Forelimb muscle (tissue), 1 donor: ENCODE data around the gene CRYGB. TPM values are rescaled to one million over a fixed set of nuclear protein-coding genes. Genes with fewer than 3 reads are reported as not detected.
"Not testable (repeated sequence)": the region's sequence is repeated elsewhere in the genome, so short reads cannot be mapped to it uniquely, and the experiment has no call there.

Experiments used
- DNase-seq: peaks from one replicate; pipeline ENCODE4 v3.0.0-alpha.2; 2013; ENCODE audit warnings: low read depth
- polyA plus RNA-seq: library from polyadenylated mRNA; unstranded; fragments of 120-200 nt; gene quantifications from one replicate; pipeline ENCODE4 v1.2.1, GENCODE V29; 2013; ENCODE audit not compliant: insufficient read length

Gene CRYGB
- polyA plus RNA-seq, 1 donor: not detected

DNA sequence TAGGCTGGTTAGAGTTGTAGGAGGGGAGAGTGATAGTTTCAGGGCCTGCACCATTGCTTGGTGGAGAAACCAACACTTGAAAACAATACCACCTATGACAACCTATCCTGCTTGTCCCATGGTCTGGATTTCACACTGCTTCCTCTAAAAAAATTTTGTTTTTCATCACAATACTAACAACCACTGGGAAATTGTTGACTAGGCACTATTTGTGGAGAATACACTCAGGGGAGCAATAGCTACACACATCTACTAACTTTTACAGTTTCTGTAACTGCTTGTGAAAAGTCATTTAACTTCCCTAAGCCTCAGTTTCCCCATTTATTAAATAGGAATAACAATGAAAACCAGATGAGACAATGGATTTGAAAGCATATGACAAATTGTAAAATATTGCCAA is 4.1 kb upstream of the CRYGB start:
- DNase-seq: no peak

DNA sequence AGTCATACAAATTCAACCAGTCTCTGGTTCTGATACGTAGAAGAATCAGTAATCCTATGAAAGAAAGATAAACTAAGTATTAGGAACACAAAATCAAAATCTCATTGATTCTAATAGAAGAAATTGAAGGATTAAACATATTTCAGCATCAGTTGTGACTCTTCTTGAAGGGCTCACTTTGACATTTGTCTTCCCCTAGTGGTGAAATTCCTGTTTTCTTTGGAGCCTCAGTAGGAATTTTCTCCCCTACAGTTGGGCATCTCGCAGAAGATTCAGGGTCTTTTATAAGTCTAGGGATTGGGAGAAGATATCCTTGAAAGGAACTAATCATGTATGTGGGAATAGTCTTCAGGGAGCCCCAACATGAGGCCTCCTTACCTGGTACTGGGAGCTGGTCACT is 2.8 kb upstream of the CRYGB start:
- DNase-seq: no peak

DNA sequence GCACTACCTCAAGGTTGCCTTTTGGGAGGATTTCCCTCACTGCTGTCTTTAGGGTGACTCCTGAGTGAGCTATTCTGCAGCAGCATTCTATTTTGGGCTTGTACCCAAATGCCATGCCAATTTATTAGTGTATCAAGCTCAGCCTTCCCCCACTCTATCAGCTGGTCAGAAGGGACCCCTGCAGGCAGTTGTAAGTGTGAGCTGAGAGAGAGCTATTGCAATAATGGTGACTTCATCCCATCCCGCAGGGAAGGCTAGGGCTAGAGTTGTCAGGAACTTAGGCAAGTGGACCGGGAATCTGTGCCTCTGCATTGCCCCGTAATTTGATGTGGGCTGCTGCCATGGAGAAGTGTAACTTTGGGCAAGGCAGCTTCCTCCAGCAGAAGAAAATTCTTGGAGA is 1.8 kb upstream of the CRYGB start:
- DNase-seq: no peak

DNA sequence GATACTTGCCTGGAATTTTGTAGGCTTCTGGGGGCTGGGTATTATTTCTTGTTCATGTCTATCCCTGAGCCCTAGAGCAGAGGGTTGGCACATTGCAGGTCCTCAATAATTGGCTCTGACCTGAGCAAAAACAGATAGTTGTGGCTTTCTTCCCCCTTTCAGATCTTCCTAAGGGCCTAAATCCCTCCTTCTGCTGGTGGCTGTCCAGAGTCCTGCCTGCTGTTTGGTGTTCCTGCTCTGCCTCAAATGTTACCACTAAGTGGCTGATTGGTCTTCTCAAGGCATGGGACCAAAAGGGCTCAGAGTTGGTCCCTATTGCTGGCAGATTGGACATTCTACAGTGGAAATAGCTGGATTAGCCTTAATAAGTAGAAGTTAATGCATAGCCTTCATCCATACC is 1.1 kb upstream of the CRYGB start:
- DNase-seq: no peak

DNA sequence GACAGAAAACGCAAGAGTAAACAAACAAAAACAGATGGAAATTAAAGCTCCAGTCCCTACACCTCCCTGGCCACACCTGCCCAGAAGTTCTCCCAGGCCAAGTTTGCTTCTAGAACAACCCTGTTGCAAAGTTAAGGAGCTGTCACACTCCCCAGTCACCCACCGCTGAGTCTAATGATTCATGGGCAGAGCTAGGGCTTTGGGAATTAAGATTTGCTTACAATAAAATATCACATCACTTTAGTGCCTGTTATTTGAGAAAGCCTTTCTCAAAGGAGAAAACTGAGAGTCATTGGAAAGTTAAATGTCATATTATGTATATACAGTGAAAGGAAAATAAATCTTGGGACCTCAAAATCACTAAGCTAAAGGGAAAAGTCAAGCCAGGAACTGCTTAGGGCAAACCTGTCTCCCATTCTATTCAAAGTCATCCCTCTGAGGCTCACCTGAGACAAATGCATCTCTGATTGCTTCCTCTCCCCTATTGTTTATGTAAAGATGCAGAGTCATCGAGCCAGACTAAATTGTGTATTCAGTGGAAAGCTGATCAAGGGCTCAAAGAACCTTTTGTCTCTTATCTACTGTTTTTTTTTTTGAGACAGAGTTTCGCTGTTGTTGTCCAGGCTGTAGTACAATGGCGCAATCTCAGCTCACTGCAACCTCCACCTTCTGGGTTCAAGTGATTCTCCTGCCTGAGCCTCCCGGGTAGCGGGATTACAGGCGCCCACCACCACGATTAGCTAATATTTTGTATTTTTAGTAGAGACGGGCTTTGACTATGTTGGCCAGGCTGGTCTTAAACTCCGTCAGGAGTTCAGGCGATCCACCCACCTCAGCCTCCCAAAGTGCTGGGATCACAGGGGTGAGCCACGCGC is 2.8 kb downstream of the CRYGB start:
- DNase-seq: no peak

DNA sequence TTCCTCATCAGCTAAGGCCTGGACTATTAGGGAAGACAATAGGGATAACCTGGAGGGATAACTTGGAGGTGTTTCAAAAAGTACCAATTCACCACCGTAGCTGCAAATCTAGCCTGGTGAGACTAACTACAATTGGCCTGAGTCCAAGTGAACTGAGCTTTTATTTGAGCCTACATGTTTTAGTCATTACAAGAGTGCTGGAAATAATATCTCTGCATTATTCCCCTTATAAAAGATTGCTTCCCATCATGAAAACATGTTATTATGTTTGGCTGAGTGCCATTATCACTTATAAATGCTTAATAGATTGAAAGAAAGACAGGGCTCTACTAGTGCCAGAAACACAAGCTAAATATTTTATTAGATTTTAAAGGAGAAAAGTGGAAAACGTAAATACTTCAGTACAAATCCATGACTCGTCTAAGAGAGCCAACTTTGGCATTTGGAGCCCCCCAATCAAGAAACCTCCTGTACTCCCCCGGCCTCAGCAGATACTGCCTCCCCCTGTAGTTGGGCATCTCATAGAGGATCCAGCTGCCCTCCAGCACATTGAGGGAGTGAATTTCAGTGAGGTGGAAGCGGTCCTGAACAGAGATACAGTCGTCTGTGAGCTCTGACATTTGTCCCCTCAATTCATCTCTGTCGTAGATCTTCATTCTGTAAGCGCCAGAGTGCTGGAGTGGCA is 3.6 kb downstream of the CRYGB start:
- DNase-seq: peak; percentile 1

DNA sequence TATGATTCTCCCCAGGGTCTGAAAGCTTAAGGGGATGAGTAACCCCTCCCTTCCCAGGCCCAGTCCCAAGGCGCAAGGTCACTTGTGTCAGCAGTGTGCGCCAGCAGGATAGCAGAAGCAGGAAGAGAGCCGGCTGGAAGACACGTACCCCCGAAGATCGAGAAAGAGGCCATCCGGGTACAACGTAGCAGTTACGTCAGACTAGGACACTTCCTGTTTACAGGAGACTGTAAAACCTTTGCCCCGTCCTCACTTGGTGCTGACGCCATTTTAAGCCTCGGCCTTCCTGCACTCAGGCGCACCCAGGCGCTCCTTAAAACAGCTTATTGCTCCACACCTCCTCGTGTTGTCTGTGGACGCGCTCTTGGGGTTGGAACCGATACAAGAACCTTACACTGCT is 6.5 kb downstream of the CRYGB start:
- DNase-seq: no peak

DNA sequence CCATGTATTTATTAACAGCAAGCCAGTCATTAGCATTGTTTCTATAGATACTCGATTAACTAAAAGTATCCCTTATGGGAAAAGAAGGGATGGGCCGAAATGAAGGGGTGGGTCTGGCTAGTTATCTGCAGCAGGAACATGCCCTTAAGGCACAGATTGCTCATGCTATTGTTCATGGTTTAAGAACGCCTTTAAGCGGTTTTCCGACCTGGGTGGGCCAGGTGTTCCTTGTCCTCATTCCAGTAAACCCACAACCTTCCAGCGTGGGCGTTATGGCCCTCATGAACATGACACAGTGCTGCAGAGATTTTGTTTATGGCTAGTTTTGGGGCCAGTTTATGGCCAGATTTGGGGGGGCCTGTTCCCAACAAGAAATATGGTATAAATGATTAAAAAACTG is 7.6 kb downstream of the CRYGB start:
- not testable (repeated sequence) for DNase-seq

DNA sequence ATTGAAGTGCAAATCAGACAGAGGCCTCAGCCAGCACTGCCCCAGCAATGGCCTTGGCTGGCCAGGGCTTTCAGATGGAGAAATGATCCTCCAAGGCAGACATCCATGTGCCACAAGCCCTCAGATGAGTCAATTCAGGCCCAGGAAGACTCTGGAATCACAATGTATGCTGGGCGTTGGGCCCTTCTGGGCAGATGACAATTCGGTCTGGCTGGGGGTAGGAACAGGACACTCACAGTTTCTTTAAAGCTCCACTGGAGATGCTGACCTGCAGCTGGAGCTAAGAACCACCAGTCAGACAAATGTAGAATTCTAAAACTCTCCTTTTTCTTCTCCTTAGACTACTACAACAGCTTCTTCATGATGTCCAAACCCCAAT is 9.3 kb downstream of the CRYGB start:
- no peak for DNase-seq

DNA sequence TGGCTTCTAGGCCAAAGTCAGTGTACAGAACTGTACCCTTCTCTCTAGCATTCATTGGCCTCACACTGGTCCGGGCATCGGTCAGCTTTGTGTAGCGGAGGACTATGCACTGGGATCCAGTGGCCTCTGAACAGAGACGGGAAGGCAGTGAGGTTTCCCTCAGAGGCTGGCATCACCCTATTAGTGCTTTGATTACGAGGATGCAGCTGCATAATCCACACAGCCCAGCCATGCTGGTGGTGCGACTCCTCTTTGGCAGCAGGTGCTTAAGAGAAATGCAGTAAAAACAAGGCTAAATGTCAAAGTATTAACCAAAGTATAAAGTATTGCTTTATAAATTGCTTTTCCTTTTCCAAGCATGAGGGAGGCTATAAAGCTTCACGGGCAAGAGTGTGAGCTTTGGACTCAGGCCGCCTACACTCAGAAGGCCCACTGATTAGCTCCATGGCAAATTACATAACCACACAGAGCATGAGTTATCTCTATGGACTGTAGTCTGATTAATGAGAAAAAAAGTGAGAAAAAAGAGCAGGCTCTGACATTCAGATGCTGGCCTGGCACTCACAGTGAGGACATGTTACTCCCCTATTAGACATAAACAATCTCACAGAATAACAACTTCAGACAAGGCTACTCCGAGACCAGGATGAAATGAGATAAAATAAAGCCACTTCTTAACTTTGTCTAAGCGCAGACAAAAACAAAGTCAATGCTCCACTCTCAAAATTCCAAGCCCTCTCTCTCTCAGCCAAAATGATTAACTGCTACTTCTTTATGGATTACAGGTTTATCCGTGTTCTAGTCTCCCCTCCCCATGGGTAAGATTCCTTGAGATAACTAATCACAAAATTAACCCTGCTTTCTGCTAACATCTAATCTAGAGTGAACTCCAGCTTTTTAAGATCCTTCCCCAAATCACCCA is 9.9 kb downstream of the CRYGB start:
- DNase-seq: no peak

DNA sequence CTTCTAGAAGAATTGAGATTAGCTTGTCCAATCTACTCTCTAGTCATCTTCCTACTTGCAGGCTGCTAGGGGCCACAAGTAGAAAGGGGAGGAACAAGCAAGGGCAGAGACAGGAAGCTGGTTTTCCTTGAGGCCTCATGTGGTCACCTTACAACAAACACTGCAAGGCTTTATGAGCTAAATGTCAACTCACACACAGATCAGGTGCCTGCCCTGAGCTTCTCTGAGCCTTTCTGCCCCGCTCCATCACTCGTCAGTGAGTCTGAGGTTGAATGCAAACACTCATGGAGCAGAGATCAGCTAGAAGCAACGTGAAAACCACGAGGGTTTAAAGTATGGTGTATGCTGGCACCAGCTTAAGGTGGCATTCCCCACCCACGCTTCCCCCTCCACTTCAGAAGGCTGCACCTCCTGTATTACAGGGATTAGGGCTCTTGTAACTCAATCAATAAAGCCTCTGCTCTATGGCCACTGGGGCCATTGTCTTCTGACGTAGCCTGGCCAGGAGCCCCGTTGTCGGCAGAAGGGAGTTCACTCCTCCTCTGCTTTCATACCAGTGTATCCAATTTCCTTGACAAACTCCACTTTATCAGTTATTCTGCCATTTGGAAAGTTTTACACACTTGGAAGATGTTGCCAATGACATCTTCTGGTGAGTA is 10.9 kb downstream of the CRYGB start:
- no peak for DNase-seq

DNA sequence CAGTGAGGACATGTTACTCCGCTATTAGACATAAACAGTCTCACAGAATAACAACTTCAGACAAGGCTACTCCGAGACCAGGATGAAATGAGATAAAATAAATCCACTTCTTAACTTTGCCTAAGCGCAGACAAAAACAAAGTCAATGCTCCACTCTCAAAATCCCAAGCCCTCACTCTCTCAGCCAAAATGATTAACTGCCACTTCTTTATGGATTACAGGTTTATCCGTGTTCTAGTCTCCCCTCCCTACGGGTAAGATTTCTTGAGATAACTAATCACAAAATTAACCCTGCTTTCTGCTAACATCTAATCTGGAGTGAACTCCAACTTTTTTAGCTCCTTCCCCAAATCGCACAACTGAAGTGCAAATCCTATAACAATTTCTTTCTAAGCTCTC is 15.2 kb downstream of the CRYGB start:
- DNase-seq: no peak

DNA sequence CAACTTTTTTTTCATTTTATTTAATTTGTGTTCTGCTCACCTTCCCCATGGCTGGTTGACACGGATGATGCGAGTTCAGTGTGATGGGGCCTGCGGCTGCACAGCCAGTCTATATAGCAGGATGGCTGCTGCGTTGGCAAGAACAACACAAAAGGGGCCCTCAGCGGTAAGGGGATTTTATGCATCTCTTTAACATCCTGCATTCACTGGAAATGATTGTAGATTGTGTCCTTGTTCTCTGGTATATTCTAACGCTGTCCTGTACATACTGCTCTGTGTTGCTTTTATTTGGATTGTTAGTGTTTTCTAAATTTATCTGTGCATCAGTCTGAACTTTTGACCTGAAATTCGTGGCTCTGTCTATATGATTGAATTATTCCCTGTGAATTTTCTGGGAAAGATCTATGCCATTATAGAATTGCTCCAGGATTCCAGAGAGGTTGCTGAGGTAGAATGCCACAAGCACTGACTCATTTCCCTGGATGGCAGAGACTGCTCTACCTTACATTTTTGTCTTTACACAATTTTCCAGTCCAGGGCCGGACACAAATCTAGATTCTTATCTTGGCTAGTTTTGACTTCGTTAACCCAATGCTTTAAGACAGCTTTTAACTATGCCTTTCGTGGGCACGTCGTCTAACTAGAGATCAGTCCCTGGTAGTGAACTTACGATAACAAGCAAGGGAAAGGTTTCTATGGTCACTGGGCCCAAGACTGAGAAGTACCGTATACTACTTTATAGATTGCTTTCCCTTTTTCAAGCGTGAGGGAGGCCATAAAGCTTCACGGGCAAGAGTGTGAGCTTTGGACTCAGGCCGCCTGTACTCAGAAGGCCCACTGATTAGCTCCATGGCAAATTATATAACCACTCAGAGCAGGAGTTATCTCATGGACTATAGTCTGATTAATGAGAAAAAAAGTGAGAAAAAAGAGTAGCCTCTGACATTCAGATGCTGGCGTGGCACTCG is 15.9 kb downstream of the CRYGB start, which contains the start of gene CRYGC:
TSS of gene CRYGC (minus strand) at position 85 of the 968 bp plus-strand sequence. CDS start at position 49, 36 bp downstream.
- DNase-seq: no peak

DNA sequence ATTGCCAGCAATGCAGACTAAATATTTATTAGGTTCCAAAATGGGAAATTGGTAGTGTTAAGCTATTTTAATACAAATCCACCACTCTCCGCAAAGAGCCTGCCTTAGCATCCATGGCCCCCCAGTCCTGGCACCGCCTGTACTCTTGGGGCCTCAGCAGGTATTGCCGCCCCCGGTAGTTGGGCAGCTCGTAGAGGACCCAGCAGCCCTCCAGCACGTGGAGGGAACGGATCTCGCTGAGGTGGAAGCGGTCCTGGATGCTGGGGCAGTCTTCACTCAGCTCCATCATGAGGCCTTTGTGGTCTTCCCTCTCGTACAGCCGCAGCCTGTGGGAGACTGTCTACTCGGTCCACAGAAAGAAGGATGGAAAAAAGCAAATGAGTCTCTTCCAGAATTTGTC is 17.8 kb downstream of the CRYGB start:
- no peak for DNase-seq

DNA sequence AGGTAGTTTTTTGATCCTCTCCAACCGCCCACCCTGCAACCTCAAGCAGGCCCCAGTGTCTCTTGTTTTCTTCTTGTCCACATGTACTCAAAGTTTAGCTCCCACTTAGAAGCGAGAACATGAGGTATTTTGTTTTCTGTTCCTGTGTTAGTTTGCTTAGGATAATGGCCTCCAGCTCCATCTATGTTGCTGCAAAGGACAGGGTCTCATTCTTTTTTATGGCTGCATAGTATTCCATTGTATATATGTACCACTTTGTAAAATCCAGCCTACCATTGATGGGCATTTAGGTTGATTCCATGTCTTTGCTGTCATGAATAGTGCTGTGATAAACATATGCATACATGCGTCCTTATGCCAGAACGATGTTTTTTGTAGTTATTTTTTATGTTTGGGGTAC is 18.9 kb downstream of the CRYGB start:
- DNase-seq: no peak

DNA sequence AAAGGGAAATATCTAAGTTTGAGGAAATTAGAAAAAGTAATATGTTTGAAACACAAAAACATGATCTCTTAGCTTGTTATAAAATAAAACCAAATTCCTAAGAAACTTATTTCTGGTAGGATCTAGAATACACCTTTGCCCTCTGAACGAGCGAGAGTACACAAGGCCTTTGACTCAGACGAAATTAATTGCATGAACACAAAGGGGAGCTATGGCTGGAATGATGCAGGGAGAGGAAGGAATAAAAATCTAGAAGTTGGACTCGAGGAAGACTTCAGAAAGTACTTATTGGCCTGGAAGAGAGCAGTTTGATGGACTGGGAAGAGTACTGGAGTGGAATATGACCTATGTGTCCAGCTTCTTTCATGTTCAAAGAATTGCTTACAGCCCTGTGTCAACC is 20.7 kb downstream of the CRYGB start:
- no peak for DNase-seq

DNA sequence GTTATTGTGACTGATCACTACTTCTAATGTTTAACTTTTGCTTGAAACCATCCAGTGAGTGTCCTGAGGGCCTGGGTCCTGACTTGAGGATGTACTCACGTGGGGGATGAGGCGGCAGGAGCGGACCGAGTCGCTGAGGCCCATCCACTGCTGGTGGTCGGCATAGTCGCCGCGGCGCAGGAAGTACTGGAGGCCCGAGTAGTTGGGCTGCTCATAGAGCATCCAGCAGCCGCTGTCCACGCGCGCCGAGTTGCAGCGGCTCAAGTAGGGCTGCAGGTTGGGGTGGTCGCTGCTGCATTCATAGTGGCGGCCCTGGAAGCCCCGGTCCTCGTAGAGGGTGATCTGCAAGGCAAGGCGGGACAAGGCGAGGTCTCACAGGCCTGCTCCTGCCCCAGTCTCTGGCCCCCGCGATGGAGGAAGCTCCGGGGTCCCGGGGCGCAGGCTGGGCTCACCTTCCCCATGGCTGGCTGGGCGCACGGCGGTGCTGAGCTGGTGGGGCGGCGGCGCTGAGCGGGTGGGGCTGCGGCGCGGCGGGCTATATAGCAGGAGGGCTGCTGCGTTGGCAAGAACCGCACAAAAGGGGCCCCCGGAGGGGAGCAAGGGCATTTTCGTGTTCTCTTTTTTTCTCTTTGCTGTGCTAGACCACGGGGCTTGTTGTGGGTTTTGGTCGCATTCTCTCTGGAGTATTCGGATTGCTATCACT is 21.8 kb downstream of the CRYGB start, which contains the start of gene CRYGD:
TSS of gene CRYGD (minus strand) at position 512 of the 703 bp plus-strand sequence. CDS start at position 461, 51 bp downstream.
- DNase-seq: not testable (repeated sequence)

DNA sequence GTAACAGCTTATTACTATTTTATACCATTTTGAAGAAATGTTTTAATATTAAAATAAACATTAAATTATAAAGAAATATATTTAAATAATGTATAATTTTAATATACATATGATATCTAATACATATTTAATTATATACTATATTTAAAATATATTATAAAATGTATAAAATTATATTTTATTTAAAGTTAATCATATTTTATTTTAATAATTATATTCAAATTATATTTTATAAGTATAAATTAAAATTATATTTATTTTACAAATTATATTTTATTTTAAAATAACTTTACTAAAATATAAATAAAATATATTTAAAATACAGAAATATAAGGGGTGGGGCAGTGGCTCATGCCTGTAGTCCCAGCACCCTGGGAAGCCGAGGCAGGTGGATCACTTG is 23.7 kb downstream of the CRYGB start:
- no peak for DNase-seq

DNA sequence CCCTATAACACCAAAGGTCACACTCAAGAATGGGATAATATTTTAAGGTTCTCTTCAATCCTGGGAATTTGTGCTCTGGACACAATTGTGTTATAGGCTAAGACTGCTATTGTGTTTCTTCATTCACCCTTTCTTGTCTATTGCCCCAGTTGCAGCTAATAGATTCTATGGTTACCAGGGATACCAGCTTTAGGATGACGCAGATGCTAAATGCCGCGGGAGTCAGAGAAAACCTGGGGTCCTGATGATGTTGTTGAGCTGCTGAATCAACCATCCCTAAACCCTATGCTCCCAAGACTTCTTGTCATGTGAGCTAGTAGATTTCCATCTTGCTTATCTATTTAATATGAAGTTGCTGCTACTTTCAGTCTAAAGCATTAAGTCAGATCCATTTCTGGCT is 27.0 kb downstream of the CRYGB start:
- DNase-seq: no peak

DNA sequence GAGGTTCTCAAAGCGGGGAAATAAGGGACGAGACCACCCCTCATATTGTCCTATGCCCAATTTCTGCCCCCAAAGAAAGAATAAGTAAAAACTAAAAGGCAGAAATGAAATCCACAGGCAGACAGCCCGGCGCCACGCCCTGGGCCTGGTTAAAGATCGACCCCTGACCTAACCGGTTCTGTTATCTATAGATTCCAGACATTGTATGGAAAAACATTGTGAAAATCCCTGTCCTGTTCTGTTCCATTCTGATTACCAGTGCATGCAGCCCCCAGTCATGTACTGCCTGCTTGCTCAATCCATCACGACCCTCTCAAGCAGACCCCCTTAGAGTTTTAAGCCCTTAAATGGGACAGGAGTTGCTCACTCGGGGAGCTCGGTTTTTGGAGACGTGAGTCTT is 28.6 kb downstream of the CRYGB start:
- not testable (repeated sequence) for DNase-seq
